SK-N-MC (cell line): Measurements from ENCODE around the gene MCRS1.

Source experiments
- EZH2 ChIP-seq: fragments of 200-600 bp; sonication (generic); IDR thresholded peaks from one replicate; pipeline ENCODE4 v1.6.1; 2017; ENCODE audit warnings: antibody characterized with exemption
- POLR2AphosphoS5 ChIP-seq: IDR thresholded peaks from 2 replicates; pipeline ENCODE4 v1.6.1; 2012; ENCODE audit warnings: mild to moderate bottlenecking, low read depth, low read length, borderline replicate concordance

- TF ChIP-seq EZH2 (no peak), POLR2AphosphoS5 (no peak)
These were observed 34.6 kb downstream of the MCRS1 start for GRCh38 chr12:49533331-49533730.
